ENCODE data around the gene RPL36.
A peak's percentile ranks its signal among the peaks of the same experiment; 100 is the strongest.

Gene RPL36

DNA sequence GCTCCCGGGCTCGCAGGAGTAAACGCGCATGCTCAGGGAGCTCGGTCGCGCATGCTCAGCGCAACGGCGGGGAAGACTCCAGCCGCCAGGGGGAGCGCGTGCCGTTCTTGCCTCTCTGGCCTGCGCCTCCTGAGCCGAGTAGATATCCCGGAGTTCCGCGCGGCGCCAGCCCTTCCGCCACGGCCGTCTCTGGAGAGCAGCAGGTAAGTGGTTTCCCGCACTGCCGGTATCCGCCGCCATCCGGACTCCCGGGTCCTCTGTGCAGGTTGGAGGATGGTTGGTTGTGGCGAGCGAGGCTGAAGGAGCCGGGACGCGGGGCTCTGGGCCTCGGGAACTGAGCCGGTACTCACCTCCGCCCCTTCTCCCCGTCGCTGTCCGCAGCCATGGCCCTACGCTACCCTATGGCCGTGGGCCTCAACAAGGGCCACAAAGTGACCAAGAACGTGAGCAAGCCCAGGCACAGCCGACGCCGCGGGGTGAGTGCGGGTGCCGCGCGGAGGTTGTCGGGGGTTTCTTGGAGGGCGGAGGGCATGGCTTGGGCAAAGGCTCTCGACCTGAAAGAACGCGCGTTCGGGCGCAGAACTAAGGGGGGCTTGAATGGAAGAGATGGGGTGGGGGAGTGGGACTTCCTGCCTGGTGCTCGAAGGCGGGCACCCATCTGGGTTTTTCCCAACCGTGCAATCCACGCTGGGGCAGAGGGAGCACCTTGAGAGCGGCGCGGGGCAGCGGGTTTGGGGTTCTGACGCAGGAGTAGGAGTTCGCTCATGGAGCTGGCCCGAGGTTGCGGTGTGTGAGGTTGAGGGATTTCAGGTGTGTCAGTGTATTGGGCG lies at the start of gene RPL36:
TSS of gene RPL36 (plus strand) at position 171 of the 830 bp plus-strand sequence. CDS start at position 384, 213 bp downstream.
- peak; percentile 78 to 98 (median 94) for DNase-seq

- no peak for DNase-seq
Measured at GRCh38 chr19:5641171-5641570, 48.9 kb upstream of the RPL36 start.

- DNase-seq: no peak
Measured at GRCh38 chr19:5642204-5642603, 47.9 kb upstream of the RPL36 start.

DNA sequence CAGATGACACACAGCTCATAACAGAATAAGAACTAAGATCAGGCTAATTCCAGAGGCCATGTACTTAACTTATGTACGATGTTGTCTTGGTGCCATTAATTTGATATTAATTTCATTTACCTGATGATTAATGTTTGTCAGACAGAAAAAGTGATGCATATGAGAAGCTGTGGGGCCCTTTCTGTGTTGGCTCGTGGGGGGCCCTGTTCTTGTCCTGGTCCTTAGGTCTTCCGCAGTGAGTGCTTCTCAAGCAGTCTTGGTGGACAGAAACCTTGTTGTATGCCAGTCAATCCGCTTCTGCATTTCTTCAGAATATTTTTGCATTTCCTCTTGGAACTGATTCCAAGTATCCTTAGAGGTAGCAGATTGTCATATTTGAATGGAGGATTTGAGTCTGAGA lies 47.0 kb upstream of the RPL36 start:
- DNase-seq: no peak

- no peak for DNase-seq
Measured at GRCh38 chr19:5644037-5644436, 46.1 kb upstream of the RPL36 start.

DNA sequence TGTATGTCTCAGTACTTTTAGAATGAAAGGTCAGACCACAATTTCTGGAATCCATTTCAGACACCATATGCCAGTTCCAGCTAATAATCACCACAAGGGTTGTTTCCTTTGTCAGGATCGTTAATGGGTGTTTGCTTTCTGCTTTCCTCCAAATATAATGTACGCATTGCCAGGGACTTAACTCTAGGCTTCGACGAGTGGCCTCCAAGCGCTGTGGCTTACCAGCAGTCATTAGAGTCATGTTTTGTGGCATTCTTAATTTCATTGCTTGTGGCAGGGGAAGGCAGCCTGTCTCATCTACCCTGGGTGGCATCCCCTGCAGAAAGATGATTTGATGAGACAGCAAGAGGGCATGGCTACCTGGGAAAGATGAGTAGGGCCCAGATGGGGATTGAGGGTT lies 44.7 kb upstream of the RPL36 start:
- DNase-seq: no peak

GRCh38 chr19:5646703-5647102 lies 43.4 kb upstream of the RPL36 start:
- no peak for DNase-seq

DNA sequence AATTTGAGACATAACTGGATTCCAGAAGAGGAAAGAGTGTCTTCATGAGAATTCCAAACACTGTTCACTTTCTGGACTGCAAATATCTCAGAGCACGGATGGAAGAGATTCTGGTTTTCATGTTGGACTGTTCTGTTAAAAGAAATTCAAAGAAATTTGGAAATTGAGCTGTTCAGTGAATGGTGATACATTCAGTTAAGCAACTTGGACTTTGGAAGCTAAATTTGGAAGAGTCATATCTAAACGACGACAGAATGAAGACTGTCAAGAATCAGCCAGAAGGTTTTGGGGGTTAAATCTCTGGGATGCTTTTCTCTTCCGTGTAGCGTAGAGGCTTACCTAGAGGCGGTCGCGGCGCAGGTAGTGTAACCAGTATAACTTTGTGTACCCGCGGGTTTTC lies 41.6 kb upstream of the RPL36 start:
- no peak for DNase-seq

GRCh38 chr19:5651361-5651760 lies 38.7 kb upstream of the RPL36 start:
- DNase-seq: no peak

- no peak for DNase-seq
Measured at GRCh38 chr19:5652261-5652660, 37.8 kb upstream of the RPL36 start.

- DNase-seq: no peak
Measured at GRCh38 chr19:5654931-5655330, 35.2 kb upstream of the RPL36 start.

- DNase-seq: no peak
Measured at GRCh38 chr19:5655412-5655811, 34.7 kb upstream of the RPL36 start.

- DNase-seq: no peak
Measured at GRCh38 chr19:5661483-5661882, 28.6 kb upstream of the RPL36 start.

DNA sequence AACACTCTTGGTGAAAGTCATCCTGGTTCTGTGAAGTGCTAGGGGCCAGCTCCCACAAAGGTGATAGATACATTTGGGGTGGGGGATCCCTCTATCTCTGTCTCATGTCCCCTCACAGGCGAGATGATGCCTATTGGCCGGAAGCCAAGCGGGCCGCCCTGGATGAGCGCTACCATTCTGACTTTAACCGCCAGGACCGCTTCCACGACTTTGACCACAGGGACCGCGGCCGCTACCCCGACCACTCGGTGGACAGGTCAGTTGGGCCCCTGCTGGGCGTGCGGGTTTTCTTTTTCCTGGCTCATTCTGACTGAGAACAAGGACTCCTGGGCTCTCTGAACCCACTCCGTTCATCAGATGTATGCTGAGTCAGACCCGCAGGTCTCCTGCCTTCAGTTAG lies 26.2 kb upstream of the RPL36 start:
- no peak for DNase-seq

- no peak for DNase-seq
Measured at GRCh38 chr19:5664515-5664914, 25.6 kb upstream of the RPL36 start.

- DNase-seq: no peak
Measured at GRCh38 chr19:5665781-5666513, 24.1 kb upstream of the RPL36 start.

DNA sequence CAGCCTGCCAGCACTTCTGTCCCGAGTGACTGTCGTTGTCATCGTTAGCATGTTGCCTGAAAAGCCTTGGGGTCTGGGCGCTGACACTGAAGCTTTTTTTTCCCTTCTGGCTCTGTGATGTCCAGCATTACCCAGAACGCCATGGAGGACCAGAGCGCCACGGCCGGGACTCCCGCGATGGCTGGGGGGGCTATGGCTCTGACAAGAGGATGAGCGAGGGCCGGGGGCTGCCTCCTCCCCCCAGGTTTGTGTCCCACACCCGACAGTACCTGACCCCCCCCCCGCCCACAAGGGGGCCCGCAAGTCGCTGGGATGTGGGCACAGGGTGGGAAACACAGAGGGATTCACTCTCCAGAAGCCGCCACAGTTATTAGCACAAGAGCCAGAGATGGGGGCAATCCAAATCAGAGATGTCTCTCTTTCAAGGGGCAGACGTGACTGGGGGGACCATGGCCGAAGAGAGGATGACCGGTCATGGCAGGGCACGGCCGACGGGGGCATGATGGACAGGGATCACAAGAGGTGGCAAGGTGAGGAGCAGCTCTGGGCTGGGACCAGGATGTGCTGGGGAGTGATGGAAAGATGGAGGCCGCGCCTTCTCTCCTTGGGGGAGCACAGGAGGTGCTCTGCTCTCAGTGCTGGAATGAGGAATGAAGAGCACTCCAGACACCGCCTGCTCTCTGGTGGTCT lies 23.0 kb upstream of the RPL36 start:
- no peak for DNase-seq

- no peak for DNase-seq
Measured at GRCh38 chr19:5667751-5668271, 22.3 kb upstream of the RPL36 start.

- DNase-seq: no peak
Measured at GRCh38 chr19:5669212-5669611, 20.9 kb upstream of the RPL36 start.

DNA sequence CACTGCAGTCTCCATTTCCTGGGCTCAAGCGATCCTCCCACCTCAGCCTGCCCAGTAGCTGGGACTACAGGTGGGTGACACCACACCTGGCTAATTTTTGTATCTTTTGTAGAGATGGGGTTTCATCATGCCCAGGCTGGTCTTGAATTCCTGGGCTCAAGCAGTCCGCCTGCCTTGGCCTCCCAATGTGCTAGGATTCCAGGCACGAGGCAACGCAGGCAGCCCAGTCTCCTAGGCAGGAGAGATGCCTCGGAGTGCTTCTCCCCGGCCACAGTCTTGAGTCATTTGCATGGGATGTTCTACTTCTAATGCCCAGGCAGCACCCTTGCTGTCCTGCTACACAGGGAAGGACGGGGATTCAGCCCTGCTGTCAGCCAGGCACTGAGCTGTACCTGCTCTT lies 18.5 kb upstream of the RPL36 start:
- no peak for DNase-seq

GRCh38 chr19:5672708-5673459 lies 17.2 kb upstream of the RPL36 start:
- DNase-seq: no peak
